K562 treated with DMSO at 1 percent for 4 hours (cell line): ENCODE measurements around the gene AUNIP. TPM values are rescaled to one million over a fixed set of nuclear protein-coding genes. Genes with fewer than 3 reads are reported as not detected.

Experiments
- total RNA-seq: library from RNA; unstranded; fragments of 300-600 nt; gene quantifications from 2 replicates; pipeline ENCODE4 v1.2.3, GENCODE V29; 2022; ENCODE audit not compliant: insufficient read depth

Gene AUNIP
- 13.6 and 14.5 TPM in 2 replicates for total RNA-seq

GRCh38 chr1:25858906-25859789 is at the start of gene AUNIP:
Gene AUNIP, minus strand, starts transcription at chr1:25859457. Its CDS starts 100 bp downstream, at chr1:25859357.

DNA sequence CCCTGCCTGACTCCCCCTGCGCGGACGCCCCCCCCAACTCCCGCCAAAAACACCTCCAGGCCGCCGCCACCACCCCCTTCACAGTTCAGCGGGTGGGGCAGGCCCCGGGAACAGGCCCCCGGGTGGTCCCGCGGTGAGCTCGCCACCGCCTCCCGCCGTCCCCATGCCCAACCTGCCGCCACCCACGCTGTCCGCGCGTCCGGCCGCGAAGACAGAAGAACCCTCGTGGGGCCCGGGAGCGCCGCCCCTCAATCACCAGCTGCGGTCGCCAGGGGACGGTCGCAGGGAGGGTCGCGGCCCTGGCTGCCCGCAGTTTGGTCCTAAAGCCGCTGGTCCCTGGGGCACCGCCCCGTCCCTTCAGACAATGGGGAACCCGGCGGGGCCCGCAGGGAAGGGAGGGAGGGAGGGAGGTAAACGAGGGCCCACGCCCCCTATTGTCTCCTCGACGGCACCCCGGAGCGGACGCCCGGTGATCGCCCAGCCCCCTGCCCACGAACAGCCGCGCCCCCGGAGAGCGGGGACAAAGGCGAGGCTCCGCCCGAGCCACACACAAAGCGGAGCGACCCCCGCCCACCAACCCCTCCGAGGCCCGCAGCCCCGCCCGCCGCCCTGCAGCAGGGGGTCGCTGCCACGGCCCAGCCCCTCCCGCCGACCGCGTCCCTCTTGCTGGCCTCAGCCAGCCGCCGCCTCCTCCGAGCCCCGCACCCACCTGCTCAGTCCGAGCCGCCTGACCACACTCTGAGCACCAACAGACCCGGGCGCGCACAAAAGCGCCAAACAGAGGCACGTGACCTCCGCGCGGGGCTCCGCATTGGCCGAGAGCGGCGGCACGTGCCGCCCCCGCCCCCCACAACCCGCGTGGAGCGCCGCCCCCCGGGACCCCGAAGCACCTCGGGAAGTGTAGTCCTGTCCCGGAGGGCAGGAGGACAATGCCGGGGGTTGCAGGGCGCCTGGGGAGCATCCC is 46.7 kb upstream of the AUNIP start, which contains the start of gene STMN1:
STMN1 (minus strand) TSS at position 740 of the 964 bp plus-strand sequence. CDS start 1,743 bp downstream, outside the sequence.

GRCh38 chr1:25875154-25875855 is 16.0 kb upstream of the AUNIP start, which contains the start of gene PAQR7:
Gene PAQR7, minus strand, starts transcription at chr1:25875708. Its CDS starts 11,869 bp downstream, at chr1:25863839.

DNA sequence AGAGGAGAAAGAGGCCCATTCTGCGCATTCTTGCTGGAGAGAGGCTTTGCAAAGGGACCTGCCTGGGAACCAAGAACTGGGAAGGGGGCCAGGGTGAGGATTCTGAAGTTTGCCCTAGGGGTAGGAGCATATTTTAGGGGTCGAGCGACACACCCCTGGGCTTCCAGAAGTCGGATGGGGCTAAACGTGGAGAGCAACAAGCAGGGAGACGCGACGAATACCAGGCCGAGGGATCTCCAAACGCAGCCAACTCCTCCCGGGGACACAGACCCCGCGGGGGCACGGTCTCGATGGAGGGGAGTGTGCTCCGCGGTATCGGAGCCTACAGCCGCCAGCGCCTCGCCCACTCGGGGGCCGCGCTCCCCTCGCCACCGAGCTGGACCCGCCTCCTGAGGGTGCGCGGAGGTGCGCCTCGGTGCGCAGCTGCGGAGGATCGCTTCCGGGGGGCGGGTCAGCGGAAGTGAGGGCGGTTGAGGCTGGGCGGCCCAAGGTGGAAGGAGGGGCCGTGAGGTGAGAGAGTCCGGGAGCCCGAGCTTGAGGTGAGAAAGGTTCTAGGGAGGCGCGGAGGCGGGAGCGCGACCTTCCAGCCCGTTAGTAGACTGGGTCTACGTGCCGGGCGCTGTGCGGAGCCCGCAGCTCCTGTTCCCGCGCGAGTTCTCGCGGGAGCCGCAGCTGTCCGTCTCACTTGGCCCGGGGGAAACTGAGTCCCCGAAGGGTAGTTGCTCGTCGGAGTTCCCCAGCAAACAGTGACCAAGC is 39.6 kb downstream of the AUNIP start, which contains the start of gene MTFR1L:
MTFR1L (plus strand) TSS at position 464 of the 756 bp plus-strand sequence. CDS start 3,151 bp downstream, outside the sequence.

DNA sequence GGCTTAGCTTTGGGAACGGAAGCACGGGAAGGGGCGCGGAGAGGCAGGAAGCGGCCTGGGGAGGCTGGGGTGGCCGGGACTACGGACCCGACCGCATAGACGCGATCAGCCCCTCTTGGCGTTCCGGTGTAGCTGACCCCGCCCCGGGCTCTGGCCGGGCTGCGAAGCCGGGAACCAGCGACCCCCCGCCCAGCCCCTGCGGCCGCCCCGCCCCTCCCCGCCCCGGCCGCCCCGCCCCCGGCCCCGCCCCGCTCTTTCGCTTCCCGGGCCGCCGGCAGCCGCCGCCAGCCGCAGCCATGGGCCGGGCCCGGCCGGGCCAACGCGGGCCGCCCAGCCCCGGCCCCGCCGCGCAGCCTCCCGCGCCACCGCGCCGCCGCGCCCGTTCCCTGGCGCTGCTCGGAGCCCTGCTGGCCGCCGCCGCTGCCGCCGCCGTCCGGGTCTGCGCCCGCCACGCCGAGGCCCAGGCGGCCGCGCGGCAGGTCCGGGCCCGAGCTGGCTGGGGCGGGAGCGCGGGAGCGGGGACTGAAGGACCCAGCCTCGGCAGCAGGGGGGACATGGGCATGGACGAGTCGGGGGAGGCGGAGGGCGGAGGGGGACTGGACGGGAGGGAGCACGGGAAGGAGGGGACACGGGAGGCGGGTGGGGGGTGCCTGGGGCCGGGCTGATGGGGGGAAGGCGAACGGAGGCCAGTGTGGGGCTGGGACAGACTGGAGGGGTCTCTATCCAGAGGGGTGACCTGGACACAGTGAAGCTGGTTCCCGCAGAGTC is 59.1 kb downstream of the AUNIP start, which contains the start of gene SELENON:
SELENON (plus strand) TSS at position 259 of the 768 bp plus-strand sequence; CDS start at position 297, 38 bp downstream.

Other genes with a start within 250 kb of the AUNIP start
- gene MAN1C1, start 242.7 kb downstream of the AUNIP start, total RNA-seq: 0.44 TPM in 1 of 2 replicates, not detected in the other
- gene SELENON, start 59.3 kb downstream of the AUNIP start, total RNA-seq: 29.5 and 31.8 TPM in 2 replicates
- gene MTFR1L, start 39.5 kb downstream of the AUNIP start, total RNA-seq: 43.7 and 61.6 TPM in 2 replicates
- gene PAQR7, start 16.3 kb upstream of the AUNIP start, total RNA-seq: 2.8 and 3.9 TPM in 2 replicates
- 509 and 529 TPM in 2 replicates for gene STMN1, start 47.0 kb upstream of the AUNIP start, total RNA-seq
- 4.1 and 5.0 TPM in 2 replicates for gene PAFAH2, start 138.6 kb upstream of the AUNIP start, total RNA-seq
- 0.28 TPM in 1 of 2 replicates, not detected in the other for gene EXTL1, start 162.3 kb upstream of the AUNIP start, total RNA-seq
- gene SLC30A2, start 186.7 kb upstream of the AUNIP start, total RNA-seq: not detected in 2 replicates
- gene TRIM63, start 208.2 kb upstream of the AUNIP start, total RNA-seq: 1.6 TPM in 1 of 2 replicates, not detected in the other